ENCODE measurements around the gene TCF19. TPM values are rescaled to one million over a fixed set of nuclear protein-coding genes. Genes with fewer than 3 reads are reported as not detected.

Gene TCF19
- total RNA-seq, 1 experiment from 2014 or later, result 19.3 TPM

DNA sequence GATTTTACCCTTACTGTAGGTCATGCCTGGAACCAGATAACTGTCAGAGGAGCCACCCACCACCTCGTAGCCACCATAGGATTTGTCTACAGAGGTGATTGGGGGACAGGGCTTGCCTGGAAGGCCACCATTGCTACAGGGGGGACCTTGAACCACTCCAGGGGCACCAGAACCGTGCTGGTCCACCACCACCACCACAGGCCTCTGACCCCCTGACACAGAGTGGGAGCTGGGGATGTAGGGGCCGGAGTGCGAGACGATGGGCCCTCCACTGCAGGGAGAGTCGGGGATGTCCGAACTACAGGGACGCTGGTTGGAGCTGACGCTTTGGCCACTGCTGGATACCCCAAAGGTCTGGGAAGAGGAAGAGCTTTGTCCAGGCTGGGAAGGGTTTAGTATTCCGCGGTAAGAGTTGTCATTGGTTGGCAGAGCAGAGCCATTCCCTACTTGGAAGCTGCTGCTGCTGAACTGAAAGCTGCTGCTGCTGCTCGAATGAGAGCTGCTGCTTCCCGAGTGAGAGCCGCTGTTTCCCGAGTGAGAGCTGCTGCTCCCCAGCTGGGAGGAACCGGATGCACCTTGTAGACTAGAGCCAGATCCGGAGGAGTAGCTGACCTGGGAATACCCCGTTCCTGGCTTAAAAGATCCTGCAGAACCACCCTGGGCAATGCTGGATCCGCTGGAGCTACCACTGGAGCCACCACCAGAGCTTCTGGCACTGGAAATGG, 41.6 kb upstream of the TCF19 start:
- no peaks in the 10 kb centered on the region for H3K9me3 Mint-ChIP-seq (ENCODE audit: unreplicated experiment)
- TF ChIP-seq, protein P1, sequence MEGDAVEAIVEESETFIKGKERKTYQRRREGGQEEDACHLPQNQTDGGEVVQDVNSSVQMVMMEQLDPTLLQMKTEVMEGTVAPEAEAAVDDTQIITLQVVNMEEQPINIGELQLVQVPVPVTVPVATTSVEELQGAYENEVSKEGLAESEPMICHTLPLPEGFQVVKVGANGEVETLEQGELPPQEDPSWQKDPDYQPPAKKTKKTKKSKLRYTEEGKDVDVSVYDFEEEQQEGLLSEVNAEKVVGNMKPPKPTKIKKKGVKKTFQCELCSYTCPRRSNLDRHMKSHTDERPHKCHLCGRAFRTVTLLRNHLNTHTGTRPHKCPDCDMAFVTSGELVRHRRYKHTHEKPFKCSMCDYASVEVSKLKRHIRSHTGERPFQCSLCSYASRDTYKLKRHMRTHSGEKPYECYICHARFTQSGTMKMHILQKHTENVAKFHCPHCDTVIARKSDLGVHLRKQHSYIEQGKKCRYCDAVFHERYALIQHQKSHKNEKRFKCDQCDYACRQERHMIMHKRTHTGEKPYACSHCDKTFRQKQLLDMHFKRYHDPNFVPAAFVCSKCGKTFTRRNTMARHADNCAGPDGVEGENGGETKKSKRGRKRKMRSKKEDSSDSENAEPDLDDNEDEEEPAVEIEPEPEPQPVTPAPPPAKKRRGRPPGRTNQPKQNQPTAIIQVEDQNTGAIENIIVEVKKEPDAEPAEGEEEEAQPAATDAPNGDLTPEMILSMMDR (IDR thresholded peaks at IDR 0.05; ENCODE audit: insufficient read depth in 1 of 2, low read depth in 1 of 2, low read length in 1 of 2, severe bottlenecking in 1 of 2, unreplicated experiment in 1 of 2), result no peak
- H3K4me3 Mint-ChIP-seq (ENCODE audit: unreplicated experiment), result no peak overlapping the region
- H3K4me3 ChIP-seq (ENCODE audit: low read depth, low read length), result no peak overlapping the region
- intact Hi-C loops (cut with micrococcal nuclease; ENCODE audit: unreplicated experiment), result no loop called here
- H3K9me3 ChIP-seq, result no peaks in the 10 kb centered on the region
- H3K27ac Mint-ChIP-seq (ENCODE audit: unreplicated experiment), result no peak overlapping the region
- no TSS peak for BruUV-seq (replicated peaks)
- peaks cover 24% of the 10 kb centered on the region for H3K4me1 ChIP-seq
- ChIA-PET CTCF (interaction anchor here (0.8 to 1.3 kb wide), 2 partner anchors 29 to 519 kb away, joined by 5 to 7 read pairs; no protein-coding TSS in a partner anchor), POLR2A (no interaction called here)
- H3K27me3 ChIP-seq (replicated peaks; ENCODE audit: control insufficient read depth, insufficient read depth, low read length), result no peaks in the 10 kb centered on the region
- H3K36me3 Mint-ChIP-seq (ENCODE audit: insufficient read depth, unreplicated experiment), result peaks cover 6% of the 10 kb centered on the region
- H3K4me1 Mint-ChIP-seq (ENCODE audit: low read depth, unreplicated experiment), result peaks cover 23% of the 10 kb centered on the region
- H3K36me3 ChIP-seq (ENCODE audit: control insufficient read depth, insufficient read depth, low read length), result no peaks in the 10 kb centered on the region
- no peaks in the 10 kb centered on the region for H3K27me3 Mint-ChIP-seq (ENCODE audit: insufficient read depth, unreplicated experiment)
- no peak for DNase-seq

DNA sequence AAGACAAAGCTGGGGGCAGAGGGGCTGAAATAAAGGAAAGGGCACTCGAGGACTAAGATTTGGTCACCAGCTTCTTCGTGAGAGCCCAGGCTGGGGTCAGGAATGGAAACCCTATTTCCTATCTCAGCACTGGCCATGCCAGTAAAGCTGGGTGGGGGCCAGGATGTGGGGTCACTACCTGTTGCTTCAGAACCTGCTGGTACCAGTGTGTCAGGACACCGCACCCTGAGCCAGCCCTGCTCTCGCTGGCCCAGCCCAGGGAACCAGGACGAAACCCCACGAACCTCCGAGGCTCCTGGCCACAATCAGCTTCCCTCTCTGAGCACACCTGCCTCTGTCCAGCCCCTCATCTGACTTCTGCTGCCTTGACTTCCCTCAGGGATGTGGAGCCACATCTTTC, 40.2 kb upstream of the TCF19 start:
- H3K4me1 ChIP-seq, result peaks cover 23% of the 10 kb centered on the region
- no peaks in the 10 kb centered on the region for H3K27me3 ChIP-seq (replicated peaks; ENCODE audit: control insufficient read depth, insufficient read depth, low read length)
- BruUV-seq (replicated peaks), result no TSS peak
- no peak overlapping the region for H3K27ac Mint-ChIP-seq (ENCODE audit: unreplicated experiment)
- CTCF ChIA-PET, result interaction anchor here (0.7 to 1.3 kb wide), 2 partner anchors 10 to 31 kb away, joined by 6 to 7 read pairs; no protein-coding TSS in a partner anchor
- no peaks in the 10 kb centered on the region for H3K9me3 ChIP-seq
- H3K4me3 Mint-ChIP-seq (ENCODE audit: unreplicated experiment), result no peak overlapping the region
- H3K36me3 Mint-ChIP-seq (ENCODE audit: insufficient read depth, unreplicated experiment), result peaks cover 6% of the 10 kb centered on the region
- POLR2A ChIA-PET, result no interaction called here
- no peaks in the 10 kb centered on the region for H3K36me3 ChIP-seq (ENCODE audit: control insufficient read depth, insufficient read depth, low read length)
- H3K9me3 Mint-ChIP-seq (ENCODE audit: unreplicated experiment), result no peaks in the 10 kb centered on the region
- TF ChIP-seq, protein P1 (IDR thresholded peaks at IDR 0.05; ENCODE audit: insufficient read depth in 1 of 2, low read depth in 1 of 2, low read length in 1 of 2, severe bottlenecking in 1 of 2, unreplicated experiment in 1 of 2), result no peak
- H3K4me1 Mint-ChIP-seq (ENCODE audit: low read depth, unreplicated experiment), result peaks cover 15% of the 10 kb centered on the region
- DNase-seq, result no peak
- intact Hi-C loops (cut with micrococcal nuclease; ENCODE audit: unreplicated experiment), result no loop called here
- H3K27me3 Mint-ChIP-seq (ENCODE audit: insufficient read depth, unreplicated experiment), result no peaks in the 10 kb centered on the region
- no peak overlapping the region for H3K4me3 ChIP-seq (ENCODE audit: low read depth, low read length)

DNA sequence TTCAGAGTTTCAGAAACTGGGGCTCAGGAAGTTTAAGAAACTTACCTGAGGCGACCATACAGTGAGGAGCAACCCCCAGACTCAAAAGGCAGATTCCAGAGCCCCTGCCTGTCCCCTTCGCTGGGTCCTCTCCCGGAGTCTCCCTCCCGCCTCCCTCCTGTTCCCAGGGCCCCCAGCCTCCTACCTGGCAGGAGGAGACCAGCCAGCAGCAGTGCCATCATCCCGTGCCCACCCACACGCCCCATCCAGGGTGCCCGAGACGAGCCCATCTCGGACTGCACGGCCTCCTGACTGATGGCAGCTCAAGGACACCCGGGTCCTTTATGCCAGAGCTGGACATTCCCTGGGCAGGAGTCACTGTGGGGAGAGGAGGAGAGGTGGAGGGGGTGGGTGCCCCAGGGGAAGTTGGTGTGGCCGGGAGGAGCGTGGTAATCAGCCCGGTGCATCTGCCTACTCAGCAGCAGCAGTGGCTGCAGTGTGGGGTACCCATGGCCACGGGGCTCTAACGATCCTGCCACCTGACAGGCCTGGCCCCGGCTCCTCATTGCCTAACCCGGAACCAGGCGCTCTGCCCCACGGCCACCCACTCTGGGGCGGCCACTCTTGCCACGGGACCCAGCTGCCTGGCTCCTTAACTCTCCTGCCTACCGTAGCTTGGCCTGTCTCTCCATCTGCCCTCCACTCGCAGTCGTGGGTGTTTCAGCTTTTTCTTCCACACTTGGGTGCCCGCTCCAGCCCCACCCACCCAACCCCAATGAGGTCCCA, 38.1 kb upstream of the TCF19 start, which contains the start of gene CDSN:
Gene CDSN (minus strand): TSS at position 296 of the 765 bp plus-strand sequence. CDS start 27 bp downstream, at position 269.
- Mint-ChIP-seq H3K27me3 (ENCODE audit: insufficient read depth, unreplicated experiment) (no peaks in the 10 kb centered on the region), H3K36me3 (ENCODE audit: insufficient read depth, unreplicated experiment) (no peaks in the 10 kb centered on the region), H3K4me1 (ENCODE audit: low read depth, unreplicated experiment) (peaks cover 3% of the 10 kb centered on the region), H3K9me3 (ENCODE audit: unreplicated experiment) (no peaks in the 10 kb centered on the region), H3K4me3 (ENCODE audit: unreplicated experiment) (no peak within 1 kb of the TSS), H3K27ac (ENCODE audit: unreplicated experiment) (no peak within 1 kb of the TSS)
- H3K9me3 ChIP-seq, result no peaks in the 10 kb centered on the region
- TF ChIP-seq, protein P1 (IDR thresholded peaks at IDR 0.05; ENCODE audit: insufficient read depth in 1 of 2, low read depth in 1 of 2, low read length in 1 of 2, severe bottlenecking in 1 of 2, unreplicated experiment in 1 of 2), result no peak
- ChIA-PET POLR2A (no interaction called here), CTCF (interaction anchor here (1.2 kb wide), 1 partner anchor 33 kb away, joined by 6 read pairs; no protein-coding TSS in a partner anchor)
- peaks cover 2% of the 10 kb centered on the region; the same call in 1 of the 2 replicates for H3K4me1 ChIP-seq
- no peak within 1 kb of the TSS for H3K4me3 ChIP-seq (ENCODE audit: low read depth, low read length)
- H3K27me3 ChIP-seq (replicated peaks; ENCODE audit: control insufficient read depth, insufficient read depth, low read length), result no peaks in the 10 kb centered on the region
- H3K36me3 ChIP-seq (ENCODE audit: control insufficient read depth, insufficient read depth, low read length), result no peaks in the 10 kb centered on the region
- DNase-seq, result no peak
- intact Hi-C loops (cut with micrococcal nuclease; ENCODE audit: unreplicated experiment), result no loop called here
- no TSS peak for BruUV-seq (replicated peaks)
